GM12878 (cell line): ENCODE data around the gene ZNF385A. TPM values are rescaled to one million over a fixed set of nuclear protein-coding genes. Genes with fewer than 3 reads are reported as not detected.

Experiments used
- ATF2 ChIP-seq: IDR thresholded peaks from 2 replicates; pipeline ENCODE4 v1.6.1; 2012; ENCODE audit warnings: low read length, inconsistent platforms
- ATF7 ChIP-seq: fragments of 450-650 bp; IDR thresholded peaks from 2 replicates; pipeline ENCODE4 v1.6.1; 2016; ENCODE audit warnings: low read depth, mild to moderate bottlenecking
- CEBPZ ChIP-seq: fragments of 150-350 bp; IDR thresholded peaks from 2 replicates; pipeline ENCODE4 v1.6.1; 2016; ENCODE audit warnings: low read depth, low read length
- CHD2 ChIP-seq: IDR thresholded peaks from 2 replicates; pipeline ENCODE4 v1.6.1; 2011; ENCODE audit warnings: low read depth, low read length, improper control_type of control experiment, borderline replicate concordance
- KLF5 ChIP-seq: fragments of 450-650 bp; IDR thresholded peaks from 2 replicates; pipeline ENCODE4 v1.6.1; 2014; ENCODE audit warnings: mild to moderate bottlenecking; ENCODE audit not compliant: partially characterized antibody
- NFYA ChIP-seq: IDR thresholded peaks from 2 replicates; pipeline ENCODE4 v1.6.1; 2011; ENCODE audit warnings: low read depth, mild to moderate bottlenecking, low read length, improper control_type of control experiment, borderline replicate concordance
- RB1 ChIP-seq: fragments of 450-650 bp; formaldehyde crosslinking; IDR thresholded peaks from 2 replicates; pipeline ENCODE4 v1.6.1; 2017; ENCODE audit warnings: mild to moderate bottlenecking, borderline replicate concordance
- SIN3A ChIP-seq: IDR thresholded peaks from 2 replicates; pipeline ENCODE4 v1.6.1; 2012; ENCODE audit warnings: low read depth, low read length, improper control_type of control experiment
- ZBTB4 ChIP-seq: fragments of 450-650 bp; formaldehyde crosslinking; IDR thresholded peaks from 2 replicates; pipeline ENCODE4 v1.4.0; 2022; ENCODE audit warnings: mild to moderate bottlenecking, moderate library complexity
- ZNF274 ChIP-seq: IDR thresholded peaks from one replicate; pipeline ENCODE4 v1.8.0; 2011; ENCODE audit not compliant: insufficient read length, insufficient read depth
- polyA plus RNA-seq, 11 experiments: library from polyadenylated mRNA; depleted of rRNA in 4 of 11; unstranded in 6 of 11; stranded (reverse) in 5 of 11; fragments of >200 nt; fragmentation: Nextera tagmentation in 4 of 11; fragmentation: Illumina TruSeq in 1 of 11; extraction: Ambion mirVana in 4 of 11; extraction: Trizol in 1 of 11; gene quantifications; 1 replicate in 1 of 11; 2 replicates in 10 of 11; pipeline versions ENCODE4 v1.2.1 to v1.2.3, GENCODE V29; 2011 to 2016; ENCODE audit warnings: inconsistent platforms in 2 of 11, missing spikeins in 2 of 11, low read depth in 1 of 11
- total RNA-seq, 4 experiments: library from RNA; depleted of rRNA in 3 of 4; stranded (reverse); fragments of >200 nt in 3 of 4; fragmentation: Illumina TruSeq in 1 of 4; extraction: Trizol in 1 of 4; gene quantifications; 2 replicates each; pipeline versions ENCODE4 v1.2.1 to v1.2.3, GENCODE V29; 2013 to 2021

ZNF385A gene
- total and polyA plus RNA-seq, 10 of the 15 experiments (the other 5 are each of a cell fraction or from before 2014, with no cell fraction given) = 0.26 to 26.1 (median 4.9) TPM

GRCh38 chr12:54398995-54399793, 14.7 kb upstream of the ZNF385A start (continued):
- TF ChIP-seq CHD2 (0 out of 2 replicates have a peak, but pooled peaks have one; percentile 25), RB1 (peak; percentile 69; the same call in 1 of the 2 replicates), KLF5 (no peak), NFYA (no peak), ATF2 (no peak), CEBPZ (no peak), ZBTB4 (CRISPR knock-in tag) (no peak), SIN3A (no peak), ATF7 (no peak), ZNF274 (no peak)
